Neural cell (in vitro differentiated cells): Measurements from ENCODE around the gene IRF9. TPM values are rescaled to one million over a fixed set of nuclear protein-coding genes. Genes with fewer than 3 reads are reported as not detected.

Experiments
- H2AFZ ChIP-seq: fragments of 200-600, 300-800 bp; sonication (generic), shearing (Covaris generic); 2 replicates; pipeline ENCODE4 v1.6.0; 2014; ENCODE audit warnings: low read depth, mild to moderate bottlenecking, antibody characterized with exemption, low read length, moderate library complexity
- H3F3A ChIP-seq: fragments of 200-600 bp; shearing (Covaris generic); 2 replicates; pipeline ENCODE4 v1.6.1; 2016; ENCODE audit warnings: mild to moderate bottlenecking, moderate library complexity, mixed read lengths, antibody characterized with exemption, low read length; ENCODE audit not compliant: insufficient read depth, poor library complexity, severe bottlenecking
- H3K27ac ChIP-seq: fragments of 200-600, 300-800 bp; sonication (generic), shearing (Covaris generic); 2 replicates; pipeline ENCODE4 v1.5.1; 2014; ENCODE audit warnings: mild to moderate bottlenecking, low read length, moderate library complexity
- H3K27me3 ChIP-seq: fragments of 300-800, 200-600 bp; sonication (generic), shearing (Covaris generic); 2 replicates; pipeline ENCODE4 v1.6.0; 2014; ENCODE audit warnings: mild to moderate bottlenecking, low read depth, low read length, moderate library complexity; ENCODE audit not compliant: insufficient read depth
- H3K36me3 ChIP-seq: fragments of 300-800, 200-600 bp; sonication (generic), shearing (Covaris generic); 2 replicates; pipeline ENCODE4 v1.5.1; 2014; ENCODE audit warnings: mild to moderate bottlenecking, antibody characterized with exemption, low read length, moderate library complexity; ENCODE audit not compliant: insufficient read depth
- H3K4me2 ChIP-seq: fragments of 300-800, 200-600 bp; sonication (generic), shearing (Covaris generic); 2 replicates; pipeline ENCODE4 v1.6.0; 2014; ENCODE audit warnings: mild to moderate bottlenecking, low read length
- H3K4me3 ChIP-seq: fragments of 300-800, 200-600 bp; sonication (generic), shearing (Covaris generic); 2 replicates; pipeline ENCODE4 v1.5.1; 2014; ENCODE audit warnings: mild to moderate bottlenecking, low read length, moderate library complexity
- H3K79me2 ChIP-seq: fragments of 200-600 bp; shearing (Covaris generic); replicated peaks from 2 replicates; pipeline ENCODE4 v1.6.0; 2014; ENCODE audit warnings: mild to moderate bottlenecking, low read length, moderate library complexity; ENCODE audit not compliant: insufficient read depth
- H3K9ac ChIP-seq: fragments of 300-800, 200-600 bp; sonication (generic), shearing (Covaris generic); 2 replicates; pipeline ENCODE4 v1.6.1; 2016; ENCODE audit warnings: mild to moderate bottlenecking, low read length, mixed read lengths
- H3K9me2 ChIP-seq: fragments of 200-600 bp; shearing (Covaris generic); 2 replicates; pipeline ENCODE4 v1.6.1; 2016; ENCODE audit warnings: mild to moderate bottlenecking, low read length, mixed read lengths; ENCODE audit not compliant: insufficient read depth
- H3K9me3 ChIP-seq: fragments of 200-600, 300-800 bp; sonication (generic), shearing (Covaris generic); 2 replicates; pipeline ENCODE4 v1.6.1; 2016; ENCODE audit warnings: mild to moderate bottlenecking, mixed run types, low read length, moderate library complexity, mixed read lengths
- H4K20me1 ChIP-seq: fragments of 200-600 bp; shearing (Covaris generic); 2 replicates; pipeline ENCODE4 v1.6.1; 2016; ENCODE audit warnings: mild to moderate bottlenecking, mixed run types; ENCODE audit not compliant: insufficient read depth
- EP300 ChIP-seq: fragments of 450-650 bp; conservative IDR thresholded peaks from 2 replicates; pipeline ENCODE4 v1.6.1; 2014; ENCODE audit warnings: antibody characterized with exemption, mild to moderate bottlenecking, moderate library complexity; ENCODE audit not compliant: poor library complexity, severe bottlenecking
- EZH2 ChIP-seq: fragments of 200-600, 300-800 bp; shearing (Covaris generic), sonication (generic); IDR thresholded peaks from 2 replicates; pipeline ENCODE4 v1.6.1; 2014; ENCODE audit warnings: antibody characterized with exemption, low read length, borderline replicate concordance, mild to moderate bottlenecking; ENCODE audit not compliant: insufficient read depth, poor library complexity, severe bottlenecking
- MXI1 ChIP-seq: fragments of 450-650 bp; conservative IDR thresholded peaks from 2 replicates; pipeline ENCODE4 v1.6.1; 2014; ENCODE audit warnings: antibody characterized with exemption, mild to moderate bottlenecking; ENCODE audit not compliant: poor library complexity, severe bottlenecking
- POLR2AphosphoS5 ChIP-seq: IDR thresholded peaks from 2 replicates; pipeline ENCODE4 v1.6.1; 2012
- RAD21 ChIP-seq: fragments of 450-650 bp; conservative IDR thresholded peaks from 2 replicates; pipeline ENCODE4 v1.6.1; 2014; ENCODE audit warnings: antibody characterized with exemption, mild to moderate bottlenecking, moderate library complexity
- SMC3 ChIP-seq: fragments of 450-650 bp; conservative IDR thresholded peaks from 2 replicates; pipeline ENCODE4 v1.6.1; 2014; ENCODE audit warnings: antibody characterized with exemption, mild to moderate bottlenecking, moderate library complexity; ENCODE audit not compliant: poor library complexity
- TAF1 ChIP-seq: IDR thresholded peaks from 2 replicates; pipeline ENCODE4 v1.6.1; 2012; ENCODE audit warnings: low read depth
- polyA plus RNA-seq: library from polyadenylated mRNA; depleted of rRNA; stranded (reverse); fragments of >200 nt; gene quantifications from 2 replicates; pipeline ENCODE4 v1.2.3, GENCODE V29; 2014
- TF ChIP-seq, protein P1 (sequence below): fragments of 450-650 bp; IDR thresholded peaks from 2 replicates; pipeline ENCODE4 v1.5.1; 2014; ENCODE audit warnings: antibody characterized with exemption, mild to moderate bottlenecking, moderate library complexity; ENCODE audit not compliant: poor library complexity, severe bottlenecking
- TF ChIP-seq, protein P2 (sequence below): IDR thresholded peaks from 2 replicates; pipeline ENCODE4 v1.6.1; 2012; ENCODE audit warnings: borderline replicate concordance

The IRF9 gene
- polyA plus RNA-seq, 1 donor from 2014 or later, result 19.6 TPM

- Histone ChIP-seq H3K4me2 (no peak overlapping the region), H3K9me2 (no peaks in the 10 kb centered on the region), H3K9ac (no peak overlapping the region), H3K4me3 (no peak overlapping the region), H3K27me3 (no peaks in the 10 kb centered on the region), H3K79me2 (no peaks in the 10 kb centered on the region), H4K20me1 (no peaks in the 10 kb centered on the region), H3F3A (no peaks in the 10 kb centered on the region), H3K9me3 (no peaks in the 10 kb centered on the region), H3K27ac (no peak overlapping the region), H2AFZ (no peak overlapping the region), H3K36me3 (no peaks in the 10 kb centered on the region)
- TF ChIP-seq TAF1 (no peak), SMC3 (no peak), RAD21 (no peak), EP300 (no peak), POLR2AphosphoS5 (no peak), EZH2 (no peak), MXI1 (no peak)
- TF ChIP-seq, protein P1, sequence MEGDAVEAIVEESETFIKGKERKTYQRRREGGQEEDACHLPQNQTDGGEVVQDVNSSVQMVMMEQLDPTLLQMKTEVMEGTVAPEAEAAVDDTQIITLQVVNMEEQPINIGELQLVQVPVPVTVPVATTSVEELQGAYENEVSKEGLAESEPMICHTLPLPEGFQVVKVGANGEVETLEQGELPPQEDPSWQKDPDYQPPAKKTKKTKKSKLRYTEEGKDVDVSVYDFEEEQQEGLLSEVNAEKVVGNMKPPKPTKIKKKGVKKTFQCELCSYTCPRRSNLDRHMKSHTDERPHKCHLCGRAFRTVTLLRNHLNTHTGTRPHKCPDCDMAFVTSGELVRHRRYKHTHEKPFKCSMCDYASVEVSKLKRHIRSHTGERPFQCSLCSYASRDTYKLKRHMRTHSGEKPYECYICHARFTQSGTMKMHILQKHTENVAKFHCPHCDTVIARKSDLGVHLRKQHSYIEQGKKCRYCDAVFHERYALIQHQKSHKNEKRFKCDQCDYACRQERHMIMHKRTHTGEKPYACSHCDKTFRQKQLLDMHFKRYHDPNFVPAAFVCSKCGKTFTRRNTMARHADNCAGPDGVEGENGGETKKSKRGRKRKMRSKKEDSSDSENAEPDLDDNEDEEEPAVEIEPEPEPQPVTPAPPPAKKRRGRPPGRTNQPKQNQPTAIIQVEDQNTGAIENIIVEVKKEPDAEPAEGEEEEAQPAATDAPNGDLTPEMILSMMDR, result no peak
- TF ChIP-seq, protein P2, sequence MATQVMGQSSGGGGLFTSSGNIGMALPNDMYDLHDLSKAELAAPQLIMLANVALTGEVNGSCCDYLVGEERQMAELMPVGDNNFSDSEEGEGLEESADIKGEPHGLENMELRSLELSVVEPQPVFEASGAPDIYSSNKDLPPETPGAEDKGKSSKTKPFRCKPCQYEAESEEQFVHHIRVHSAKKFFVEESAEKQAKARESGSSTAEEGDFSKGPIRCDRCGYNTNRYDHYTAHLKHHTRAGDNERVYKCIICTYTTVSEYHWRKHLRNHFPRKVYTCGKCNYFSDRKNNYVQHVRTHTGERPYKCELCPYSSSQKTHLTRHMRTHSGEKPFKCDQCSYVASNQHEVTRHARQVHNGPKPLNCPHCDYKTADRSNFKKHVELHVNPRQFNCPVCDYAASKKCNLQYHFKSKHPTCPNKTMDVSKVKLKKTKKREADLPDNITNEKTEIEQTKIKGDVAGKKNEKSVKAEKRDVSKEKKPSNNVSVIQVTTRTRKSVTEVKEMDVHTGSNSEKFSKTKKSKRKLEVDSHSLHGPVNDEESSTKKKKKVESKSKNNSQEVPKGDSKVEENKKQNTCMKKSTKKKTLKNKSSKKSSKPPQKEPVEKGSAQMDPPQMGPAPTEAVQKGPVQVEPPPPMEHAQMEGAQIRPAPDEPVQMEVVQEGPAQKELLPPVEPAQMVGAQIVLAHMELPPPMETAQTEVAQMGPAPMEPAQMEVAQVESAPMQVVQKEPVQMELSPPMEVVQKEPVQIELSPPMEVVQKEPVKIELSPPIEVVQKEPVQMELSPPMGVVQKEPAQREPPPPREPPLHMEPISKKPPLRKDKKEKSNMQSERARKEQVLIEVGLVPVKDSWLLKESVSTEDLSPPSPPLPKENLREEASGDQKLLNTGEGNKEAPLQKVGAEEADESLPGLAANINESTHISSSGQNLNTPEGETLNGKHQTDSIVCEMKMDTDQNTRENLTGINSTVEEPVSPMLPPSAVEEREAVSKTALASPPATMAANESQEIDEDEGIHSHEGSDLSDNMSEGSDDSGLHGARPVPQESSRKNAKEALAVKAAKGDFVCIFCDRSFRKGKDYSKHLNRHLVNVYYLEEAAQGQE, result no peak
Observed at GRCh38 chr14:24178399-24179178, 17.5 kb downstream of the IRF9 start.

DNA sequence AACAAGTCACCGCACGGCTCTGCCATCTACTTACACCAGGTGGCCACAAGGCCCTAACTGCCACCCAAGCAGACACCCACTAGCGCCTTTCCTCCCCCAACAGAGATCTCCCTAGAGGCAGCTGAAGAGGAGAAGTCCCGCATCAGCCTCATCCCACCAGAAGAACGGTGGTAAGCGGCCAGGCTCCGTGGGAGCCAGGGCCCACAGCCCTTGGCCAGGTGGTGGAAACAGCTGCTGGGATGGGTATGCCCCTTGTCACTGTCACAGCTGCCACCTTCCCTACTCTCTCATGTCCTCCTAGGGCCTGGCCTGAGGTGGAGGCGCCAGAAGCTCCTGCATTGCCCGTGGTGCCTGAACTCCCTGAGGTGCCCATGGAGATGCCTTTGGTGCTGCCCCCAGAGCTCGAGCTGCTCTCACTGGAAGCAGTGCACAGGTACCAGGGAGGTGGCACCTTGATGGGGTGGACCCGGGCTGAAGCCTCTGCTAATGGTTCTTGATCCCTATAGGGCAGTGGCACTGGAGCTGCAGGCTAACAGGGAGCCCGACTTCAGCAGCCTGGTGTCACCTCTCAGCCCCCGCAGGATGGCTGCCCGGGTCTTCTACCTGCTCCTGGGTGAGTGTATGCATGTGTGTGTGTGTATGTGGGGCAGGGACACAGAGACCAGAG lies 18.4 kb downstream of the IRF9 start:
- Histone ChIP-seq H3K79me2 (no peaks in the 10 kb centered on the region), H3K9ac (no peak overlapping the region), H4K20me1 (no peaks in the 10 kb centered on the region), H3K4me3 (no peak overlapping the region), H3F3A (no peaks in the 10 kb centered on the region), H3K9me2 (no peaks in the 10 kb centered on the region), H3K27ac (no peak overlapping the region), H3K36me3 (no peaks in the 10 kb centered on the region), H3K9me3 (no peaks in the 10 kb centered on the region), H3K4me2 (no peak overlapping the region), H3K27me3 (no peaks in the 10 kb centered on the region), H2AFZ (no peak overlapping the region)
- TF ChIP-seq EZH2, result no peak
